ENCODE data around the gene ZDHHC4.
A peak's percentile ranks its signal among the peaks of the same experiment; 100 is the strongest.

ZDHHC4 gene

DNA sequence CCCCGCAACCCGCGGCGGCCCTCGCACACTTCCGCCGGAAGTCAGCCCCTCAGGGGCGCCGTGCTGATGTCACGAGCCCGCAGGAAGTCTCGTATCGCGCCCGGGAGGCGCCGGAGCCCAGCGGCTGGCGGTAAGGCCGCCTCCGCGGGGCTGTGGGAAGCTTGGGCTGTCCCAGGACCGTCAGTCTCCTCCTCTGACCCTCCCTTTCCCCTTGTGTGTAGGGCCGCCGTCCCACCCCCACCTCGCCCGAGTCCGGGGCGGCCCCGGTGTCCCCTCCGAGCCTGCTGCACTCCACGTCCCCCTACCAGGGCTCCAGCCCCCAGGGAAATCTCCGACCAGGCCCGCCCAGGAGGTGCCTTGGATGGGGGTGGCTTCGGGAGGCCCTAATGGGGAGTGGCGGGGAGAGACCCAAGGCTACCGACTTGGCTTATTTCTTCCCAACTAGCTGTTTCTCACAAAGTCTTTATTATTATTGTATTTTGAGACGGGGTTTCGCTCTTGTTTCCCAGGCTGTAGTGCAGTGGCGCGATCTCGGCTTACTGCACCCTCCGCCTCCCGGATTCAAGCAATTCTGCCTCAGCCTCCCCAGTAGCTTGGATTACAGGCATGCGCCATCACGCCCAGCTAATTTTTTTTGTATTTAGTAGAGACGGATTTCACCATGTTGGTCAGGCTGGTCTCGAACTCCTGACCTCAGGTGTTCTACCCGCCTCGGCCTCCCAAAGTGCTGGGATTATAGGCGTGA lies at the start of gene ZDHHC4:
Gene ZDHHC4 (plus strand): TSS at position 86 of the 745 bp plus-strand sequence. CDS start 3,108 bp downstream, outside the sequence.
- DNase-seq (ENCODE audit: low read depth in 2 of 2, low spot score in 1 of 2): peak; percentile 71 to 78

DNA sequence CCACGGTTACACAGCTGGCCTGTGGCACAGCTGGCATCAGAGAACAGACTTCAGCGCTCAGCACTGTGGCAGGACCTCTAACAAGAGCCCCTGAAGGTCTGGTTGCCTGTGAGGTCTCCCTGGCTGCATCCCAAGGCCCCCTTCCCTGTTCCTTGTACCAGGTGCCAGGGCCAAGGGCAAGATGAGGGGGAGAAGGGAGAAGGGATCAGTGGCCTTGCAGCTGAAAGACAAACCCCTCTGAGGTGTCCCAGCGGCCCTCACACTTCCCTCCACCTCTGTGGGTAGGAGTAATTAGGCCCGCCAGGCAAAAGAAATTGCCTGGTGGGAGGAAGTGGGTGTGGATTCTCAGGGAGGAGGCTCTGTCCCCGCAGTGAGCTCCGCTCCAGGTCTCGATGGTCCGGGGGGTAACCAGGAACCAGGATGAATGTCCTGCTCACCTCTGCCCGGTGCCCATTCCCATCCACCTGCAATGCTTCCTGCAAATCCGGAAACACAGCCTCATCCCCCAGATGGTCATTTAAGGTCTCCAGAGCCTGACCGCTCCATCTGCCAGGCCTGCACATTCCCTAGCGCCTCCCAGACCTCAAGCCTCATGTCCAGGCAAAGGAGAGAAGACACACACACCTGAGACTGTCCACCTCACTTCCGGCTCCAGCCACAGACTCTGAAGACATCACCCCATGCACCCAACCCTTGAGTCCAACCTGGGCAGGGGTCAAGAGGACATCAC lies 48.7 kb upstream of the ZDHHC4 start:
- DNase-seq (ENCODE audit: low read depth in 2 of 2, low spot score in 1 of 2): no peak

DNA sequence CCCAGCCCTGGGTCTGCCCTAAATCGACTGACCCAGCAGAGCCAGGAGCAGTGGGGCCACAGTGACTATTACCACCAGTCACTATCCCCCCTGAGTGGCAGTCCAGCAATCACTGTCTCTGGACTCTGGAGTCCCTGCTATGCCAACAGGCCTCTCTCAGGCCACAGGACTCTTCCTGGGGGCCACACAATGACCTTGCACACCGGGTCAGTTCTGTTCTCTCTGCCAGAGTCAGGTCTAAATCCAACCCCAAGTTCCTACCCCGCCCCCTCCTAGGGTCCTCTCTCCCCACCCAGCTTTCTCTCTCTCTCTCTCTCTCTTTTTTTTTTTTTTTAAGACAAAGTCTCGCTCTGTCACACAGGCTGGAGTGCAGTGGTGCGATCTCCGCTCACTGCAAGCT lies 47.6 kb upstream of the ZDHHC4 start:
- no peak for DNase-seq (ENCODE audit: low read depth in 2 of 2, low spot score in 1 of 2)

- peak; percentile 32 to 57 for DNase-seq (ENCODE audit: low read depth in 2 of 2, low spot score in 1 of 2)
Observed at GRCh38 chr7:6530626-6531491, 46.4 kb upstream of the ZDHHC4 start.

- no peak for DNase-seq (ENCODE audit: low read depth in 2 of 2, low spot score in 1 of 2)
Observed at GRCh38 chr7:6531492-6532279, 45.6 kb upstream of the ZDHHC4 start.

DNA sequence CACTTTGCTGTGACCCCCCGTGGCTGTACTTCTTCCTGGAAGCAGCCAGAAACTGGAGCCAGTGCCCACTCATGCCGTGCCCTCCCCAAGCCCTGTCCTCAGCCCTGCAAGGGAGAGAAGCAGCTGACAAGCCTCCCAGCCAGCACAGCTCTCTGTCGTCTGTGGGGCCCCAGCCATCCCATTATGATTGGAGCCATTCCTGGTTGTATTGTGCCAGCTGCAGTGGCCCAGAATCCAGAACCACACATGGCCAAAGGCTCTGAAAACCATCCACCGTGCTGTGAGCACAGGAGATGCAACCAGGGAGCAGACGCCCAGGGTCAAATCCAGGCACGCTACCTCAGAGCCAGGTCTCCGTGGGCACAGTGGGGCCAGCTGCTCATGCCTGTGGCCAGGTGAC lies 44.7 kb upstream of the ZDHHC4 start:
- no peak for DNase-seq (ENCODE audit: low read depth in 2 of 2, low spot score in 1 of 2)

DNA sequence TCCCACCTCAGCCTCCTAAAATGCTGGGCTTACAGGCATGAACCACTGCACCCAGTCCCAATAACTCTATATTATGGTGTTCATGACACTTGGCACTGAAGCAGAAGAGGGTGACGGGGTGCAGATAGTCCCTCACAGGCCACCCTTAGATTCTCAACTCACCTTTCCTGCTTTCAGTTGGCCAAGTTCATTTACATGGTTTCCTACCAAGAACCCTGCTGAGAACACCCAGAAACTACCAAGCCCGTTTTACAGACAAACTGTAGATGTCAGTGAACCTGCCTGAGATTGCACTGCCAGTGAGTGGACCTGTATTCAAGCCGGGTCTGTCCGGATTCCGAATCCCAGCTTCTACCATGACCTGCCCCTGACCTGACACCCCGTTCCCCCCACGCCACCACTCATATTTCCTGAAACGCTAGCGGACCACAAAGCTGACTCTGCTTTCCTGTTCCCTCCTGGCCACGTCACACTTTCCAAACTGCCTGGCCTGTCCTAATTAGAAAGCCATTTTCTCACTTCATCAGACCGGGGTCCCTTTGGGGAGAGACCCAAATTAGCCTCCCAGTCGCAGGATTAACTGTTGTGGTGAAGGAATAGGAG lies 43.3 kb upstream of the ZDHHC4 start:
- no peak for DNase-seq (ENCODE audit: low read depth in 2 of 2, low spot score in 1 of 2)

GRCh38 chr7:6536262-6537260 lies 40.7 kb upstream of the ZDHHC4 start:
- DNase-seq (ENCODE audit: low read depth in 2 of 2, low spot score in 1 of 2): no peak

- no peak for DNase-seq (ENCODE audit: low read depth in 2 of 2, low spot score in 1 of 2)
Observed at GRCh38 chr7:6542368-6542767, 34.9 kb upstream of the ZDHHC4 start.

GRCh38 chr7:6545398-6546126 lies 31.7 kb upstream of the ZDHHC4 start:
- DNase-seq (ENCODE audit: low read depth in 2 of 2, low spot score in 1 of 2): no peak

DNA sequence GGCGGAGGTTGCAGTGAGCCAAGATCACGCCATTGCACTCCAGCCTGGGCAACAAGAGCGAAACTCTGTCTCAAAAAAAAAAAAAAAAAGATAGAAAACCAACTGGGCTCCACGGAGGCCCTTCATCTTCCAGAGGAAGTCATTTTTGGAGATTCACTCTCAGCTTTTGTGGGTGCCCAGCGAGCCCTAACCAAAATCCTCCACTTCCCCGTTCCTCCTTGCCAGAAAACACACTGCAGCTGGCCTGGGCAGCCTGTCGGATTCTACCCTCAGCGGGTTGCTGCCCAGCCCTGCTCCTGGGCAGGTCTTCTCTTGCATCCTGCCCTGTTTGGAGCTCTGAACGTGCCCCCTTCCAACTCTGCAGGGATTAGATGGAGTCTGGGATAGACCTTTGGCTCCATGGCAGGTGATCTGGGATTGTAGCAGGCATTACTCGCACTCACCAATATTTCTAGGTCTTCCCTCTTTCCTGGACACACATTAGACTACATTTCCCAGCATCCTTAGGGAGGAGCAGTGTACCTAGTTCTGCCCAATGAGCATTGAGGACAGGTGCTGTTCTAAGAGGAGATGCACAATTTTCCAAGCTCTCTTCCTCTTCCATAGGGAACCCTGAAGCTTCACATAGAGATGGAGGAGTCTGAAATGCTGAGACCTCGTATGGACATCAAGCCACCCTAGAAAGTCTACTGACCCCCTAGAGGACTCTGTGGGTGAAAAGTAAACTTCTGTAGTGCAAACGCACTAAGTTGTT lies 30.6 kb upstream of the ZDHHC4 start:
- DNase-seq (ENCODE audit: low read depth in 2 of 2, low spot score in 1 of 2): no peak

- DNase-seq (ENCODE audit: low read depth in 2 of 2, low spot score in 1 of 2): no peak
Observed at GRCh38 chr7:6547400-6547799, 29.9 kb upstream of the ZDHHC4 start.

GRCh38 chr7:6551016-6551511 lies 26.2 kb upstream of the ZDHHC4 start, which contains the start of gene GRID2IP:
GRID2IP (minus strand) TSS chr7:6551461; CDS start chr7:6551436, 25 bp downstream.
- DNase-seq (ENCODE audit: low read depth in 2 of 2, low spot score in 1 of 2): no peak

DNA sequence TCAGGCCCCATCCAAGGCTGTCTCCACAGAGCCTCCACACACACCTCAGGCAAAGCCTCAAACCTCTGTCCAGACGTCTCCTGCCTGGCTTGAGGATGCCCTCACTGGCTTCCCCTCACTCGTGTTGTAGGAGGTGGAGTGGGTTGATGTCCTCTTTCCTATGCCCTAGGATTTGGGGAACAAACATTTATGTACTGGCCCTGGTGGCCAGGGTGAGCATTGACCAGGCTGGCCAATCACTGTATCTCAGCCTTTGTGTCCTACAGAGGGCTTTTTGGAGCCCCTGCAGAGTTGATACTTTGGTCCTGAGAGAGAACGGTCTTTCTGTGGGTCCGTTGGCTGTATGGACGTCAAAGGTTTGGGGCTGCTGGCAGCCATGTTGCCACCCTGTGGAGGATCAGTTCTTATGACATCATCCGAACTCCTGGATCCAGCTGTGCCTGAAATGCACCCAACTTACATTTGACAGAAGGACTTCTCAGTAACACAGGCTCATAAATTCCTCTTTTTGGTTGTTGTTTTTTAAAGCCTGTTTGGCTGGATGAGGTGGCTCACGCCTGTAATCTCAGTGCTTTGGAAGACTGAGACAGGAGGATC lies 23.7 kb upstream of the ZDHHC4 start:
- DNase-seq (ENCODE audit: low read depth in 2 of 2, low spot score in 1 of 2): no peak

DNA sequence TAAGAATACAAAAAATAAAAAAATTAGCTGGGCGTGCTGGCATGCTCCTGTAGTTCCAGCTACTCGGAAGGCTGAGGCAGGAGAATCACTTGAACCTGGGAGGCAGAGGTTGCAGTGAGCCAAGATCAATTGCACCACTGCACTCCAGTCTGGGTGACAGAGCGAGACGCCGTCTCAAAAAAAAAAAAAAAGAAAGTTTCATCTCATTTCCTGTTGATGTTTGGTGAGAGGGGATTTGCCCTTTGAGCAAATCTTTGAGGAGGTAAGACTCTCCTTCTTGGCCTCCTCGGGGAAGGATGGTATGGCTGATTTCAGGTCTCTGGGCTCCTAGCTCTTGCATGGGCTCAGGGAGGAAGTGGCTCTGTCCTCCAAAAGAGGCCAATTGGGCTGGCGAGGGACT lies 22.4 kb upstream of the ZDHHC4 start:
- DNase-seq (ENCODE audit: low read depth in 2 of 2, low spot score in 1 of 2): no peak

DNA sequence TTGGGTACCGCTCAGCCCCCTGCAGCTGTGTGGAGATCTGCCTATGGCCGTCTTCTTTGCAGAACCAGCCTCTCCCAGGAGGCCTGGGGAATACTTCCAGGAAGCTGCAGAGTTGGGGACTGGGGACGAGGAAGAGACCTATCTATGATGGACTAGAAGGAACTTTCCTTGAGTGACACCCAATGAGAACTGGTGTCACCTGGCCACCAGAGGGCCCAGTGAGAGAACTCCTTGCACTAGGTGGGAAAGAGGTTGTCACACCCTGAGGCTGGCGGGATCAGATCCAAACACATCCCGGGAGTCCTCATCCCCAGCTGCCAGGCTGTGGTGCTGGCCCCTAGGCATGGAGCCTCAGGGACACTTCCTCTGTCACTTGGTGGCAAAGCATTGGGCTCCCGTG lies 21.1 kb upstream of the ZDHHC4 start:
- no peak for DNase-seq (ENCODE audit: low read depth in 2 of 2, low spot score in 1 of 2)

GRCh38 chr7:6558837-6559236 lies 18.4 kb upstream of the ZDHHC4 start:
- no peak for DNase-seq (ENCODE audit: low read depth in 2 of 2, low spot score in 1 of 2)

All from stimulated activated CD8-positive, alpha-beta memory T cell treated with anti-CD3 and anti-CD28 coated beads, Interleukin-4, amount 100 ng/mL, for 4 hours (primary cell).